Cardiac muscle cell (in vitro differentiated cells and primary cell): ENCODE results near the gene ENTREP1. TPM values are rescaled to one million over a fixed set of nuclear protein-coding genes. Genes with fewer than 3 reads are reported as not detected.
"Not testable (repeated sequence)": the region's sequence is repeated elsewhere in the genome, so short reads cannot be mapped to it uniquely, and the experiment has no call there.

Source experiments
- DNase-seq, 2 donors: peaks; one replicate each; pipeline versions ENCODE4 v3.0.0 to v3.0.0-alpha.2; 2010 to 2017; ENCODE audit warnings: low read depth in 1 of 2, low spot score in 1 of 2
- H3K27ac ChIP-seq: fragments of 200-600 bp; sonication (generic); 2 replicates; pipeline ENCODE4 v1.5.1; 2016
- H3K27me3 ChIP-seq: fragments of 200-600 bp; sonication (generic); 2 replicates; pipeline ENCODE4 v1.6.0; 2016; ENCODE audit warnings: control low read depth
- H3K36me3 ChIP-seq: fragments of 200-600 bp; sonication (generic); 2 replicates; pipeline ENCODE4 v1.5.1; 2016; ENCODE audit warnings: control low read depth
- H3K4me1 ChIP-seq: fragments of 200-600 bp; sonication (generic); 2 replicates; pipeline ENCODE4 v1.8.1; 2017; ENCODE audit warnings: low read depth, mild to moderate bottlenecking, mixed run types
- H3K4me3 ChIP-seq: fragments of 200-600 bp; sonication (generic); 2 replicates; pipeline ENCODE4 v1.5.1; 2016; ENCODE audit warnings: mild to moderate bottlenecking
- H3K9me3 ChIP-seq: fragments of 200-600 bp; sonication (generic); 2 replicates; pipeline ENCODE4 v1.5.1; 2017; ENCODE audit warnings: low read depth, mild to moderate bottlenecking, control low read depth
- CTCF ChIP-seq: IDR thresholded peaks from 2 replicates; pipeline ENCODE4 v1.5.1; 2012; ENCODE audit warnings: low read depth, mild to moderate bottlenecking, low read length
- polyA plus RNA-seq: library from polyadenylated mRNA; unstranded; fragments of >200 nt; fragmentation: Nextera tagmentation; extraction: Ambion mirVana; gene quantifications from 2 replicates; pipeline ENCODE4 v1.2.1, GENCODE V29; 2016
- total RNA-seq: library from RNA; depleted of rRNA; stranded (reverse); fragments of >200 nt; gene quantifications from 2 replicates; pipeline ENCODE4 v1.2.3, GENCODE V29; 2016

Gene ENTREP1
- total and polyA plus RNA-seq, 2 experiments from 2014 or later, result 176 to 180 TPM

DNA sequence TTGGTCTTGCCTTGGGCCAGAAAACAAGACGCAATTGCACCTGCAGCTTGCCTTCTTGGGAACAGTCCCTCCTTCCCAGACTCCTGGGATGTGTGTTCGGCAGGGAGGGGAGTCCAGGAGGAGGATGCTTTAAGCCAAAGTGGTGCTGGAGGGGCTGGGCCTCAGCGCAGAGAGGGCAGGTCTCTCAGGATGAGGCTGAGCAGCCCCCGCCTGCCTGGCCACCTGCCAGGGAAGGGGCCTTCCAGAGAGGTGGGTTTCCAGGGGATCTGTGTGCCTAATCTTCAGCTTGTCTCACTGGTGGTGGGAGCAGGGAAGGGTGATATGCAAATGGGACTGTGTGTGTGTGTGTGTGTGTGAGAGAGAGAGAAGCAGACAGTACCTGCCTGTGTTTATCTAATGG lies 105.2 kb downstream of the ENTREP1 start:
- H3K9me3 ChIP-seq, result no peaks in the 10 kb centered on the region
- no peaks in the 10 kb centered on the region for H3K27me3 ChIP-seq
- TF ChIP-seq CTCF, result no peak
- H3K4me1 ChIP-seq, result no peaks in the 10 kb centered on the region
- no peak for DNase-seq
- no peaks in the 10 kb centered on the region for H3K36me3 ChIP-seq
- H3K4me3 ChIP-seq, result no peak overlapping the region
- no peak overlapping the region for H3K27ac ChIP-seq

GRCh38 chr9:69431203-69431602 lies 106.2 kb downstream of the ENTREP1 start:
- Histone ChIP-seq H3K27ac (no peak overlapping the region), H3K9me3 (no peaks in the 10 kb centered on the region), H3K4me3 (no peak overlapping the region), H3K36me3 (no peaks in the 10 kb centered on the region), H3K4me1 (no peaks in the 10 kb centered on the region), H3K27me3 (no peaks in the 10 kb centered on the region)
- no peak for TF ChIP-seq CTCF
- DNase-seq, result no peak

- no peak for TF ChIP-seq CTCF
- no peaks in the 10 kb centered on the region for H3K4me1 ChIP-seq
- H3K4me3 ChIP-seq, result no peak overlapping the region
- H3K27me3 ChIP-seq, result no peaks in the 10 kb centered on the region
- no peak for DNase-seq
- no peaks in the 10 kb centered on the region for H3K9me3 ChIP-seq
- no peaks in the 10 kb centered on the region for H3K36me3 ChIP-seq
- H3K27ac ChIP-seq, result no peak overlapping the region
These were observed 106.8 kb downstream of the ENTREP1 start for GRCh38 chr9:69431777-69432176.

DNA sequence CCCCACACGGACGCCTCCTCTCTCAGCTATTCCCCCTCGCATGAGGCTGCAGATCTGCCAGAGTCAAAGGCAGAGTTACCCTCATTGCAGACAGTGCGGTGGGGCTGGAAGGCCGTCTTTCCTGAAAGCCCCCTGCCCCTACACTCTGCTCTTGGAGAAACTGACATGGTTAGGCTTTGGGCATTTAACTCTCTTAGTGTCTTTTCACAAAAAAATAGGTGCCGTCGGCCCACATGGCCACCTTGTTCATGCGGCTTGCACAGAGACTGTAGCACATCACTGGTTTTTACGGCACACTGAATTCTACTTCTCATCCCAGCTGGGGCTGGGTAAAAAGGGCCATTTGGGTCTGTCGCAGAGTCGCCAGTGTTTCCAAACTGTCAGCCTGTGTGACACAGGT lies 107.6 kb downstream of the ENTREP1 start:
- H3K4me1 ChIP-seq, result no peaks in the 10 kb centered on the region
- no peaks in the 10 kb centered on the region for H3K36me3 ChIP-seq
- no peaks in the 10 kb centered on the region for H3K9me3 ChIP-seq
- no peak for DNase-seq
- no peak overlapping the region for H3K4me3 ChIP-seq
- no peak overlapping the region for H3K27ac ChIP-seq
- TF ChIP-seq CTCF, result no peak
- H3K27me3 ChIP-seq, result no peaks in the 10 kb centered on the region

GRCh38 chr9:69433392-69433791 lies 108.4 kb downstream of the ENTREP1 start:
- DNase-seq, result no peak
- no peaks in the 10 kb centered on the region for H3K36me3 ChIP-seq
- H3K9me3 ChIP-seq, result no peaks in the 10 kb centered on the region
- no peak overlapping the region for H3K4me3 ChIP-seq
- no peak for TF ChIP-seq CTCF
- H3K27ac ChIP-seq, result no peak overlapping the region
- no peaks in the 10 kb centered on the region for H3K27me3 ChIP-seq
- H3K4me1 ChIP-seq, result no peaks in the 10 kb centered on the region

GRCh38 chr9:69433968-69434367 lies 109.0 kb downstream of the ENTREP1 start:
- no peaks in the 10 kb centered on the region for H3K27me3 ChIP-seq
- no peak overlapping the region for H3K4me3 ChIP-seq
- no peaks in the 10 kb centered on the region for H3K9me3 ChIP-seq
- no peaks in the 10 kb centered on the region for H3K4me1 ChIP-seq
- no peaks in the 10 kb centered on the region for H3K36me3 ChIP-seq
- no peak for TF ChIP-seq CTCF
- DNase-seq, result no peak
- no peak overlapping the region for H3K27ac ChIP-seq

- not testable (repeated sequence) for DNase-seq, H3K27ac ChIP-seq, H3K4me3 ChIP-seq, H3K27me3 ChIP-seq, H3K9me3 ChIP-seq, H3K36me3 ChIP-seq
- H3K4me1 ChIP-seq, result peaks cover 14% of the 10 kb centered on the region
These were observed 114.6 kb downstream of the ENTREP1 start for GRCh38 chr9:69439654-69440053.

- peaks cover 14% of the 10 kb centered on the region for H3K4me1 ChIP-seq
- not testable (repeated sequence) for H3K4me3 ChIP-seq, H3K27me3 ChIP-seq, H3K36me3 ChIP-seq, H3K9me3 ChIP-seq, H3K27ac ChIP-seq, DNase-seq
These were observed 115.4 kb downstream of the ENTREP1 start for GRCh38 chr9:69440254-69440955.
